Panc1 (cell line): ENCODE results near the gene DCHS1. TPM values are rescaled to one million over a fixed set of nuclear protein-coding genes. Genes with fewer than 3 reads are reported as not detected.

Source experiments
- ATAC-seq: fragments of 200-7000 bp; cut with Tn5 transposase; 2 replicates; pipeline ENCODE4 v1.9.1; 2020; ENCODE audit warnings: mild to moderate bottlenecking, moderate library complexity
- BruUV-seq: library from RNA; stranded (reverse); fragments of 400-500 nt; replicated peaks from 2 replicates; lab custom pipeline; 2021; lab: Mats Ljungman, UMichigan
- CTCF ChIA-PET: fragments of 300-600 bp; sonication (Branson Sonifier 250); formaldehyde crosslinking; loops from one replicate; lab custom pipeline; 2022; ENCODE audit warnings: antibody characterized with exemption; lab: Charles Lee
- POLR2A ChIA-PET: fragments of 300-600 bp; sonication (Branson Sonifier 250); formaldehyde crosslinking; loops from one replicate; lab custom pipeline; 2022; ENCODE audit warnings: antibody characterized with exemption; lab: Charles Lee
- DNase-seq: peaks from one replicate; pipeline ENCODE4 v3.0.0-alpha.2; 2010; ENCODE audit warnings: low read depth, low spot score
- H3K27ac ChIP-seq: 2 replicates; pipeline ENCODE4 v1.5.1; 2011; ENCODE audit warnings: mild to moderate bottlenecking, low read length, inconsistent platforms
- H3K27me3 ChIP-seq: fragments of 200-500 bp; sonication (Bioruptor generic); 2 replicates; pipeline ENCODE4 v1.6.0; 2014; ENCODE audit warnings: low read length, inconsistent platforms; ENCODE audit not compliant: control insufficient read depth, insufficient read depth
- H3K36me3 ChIP-seq: fragments of 200-500 bp; sonication (Bioruptor generic); 2 replicates; pipeline ENCODE4 v1.5.1; 2014; ENCODE audit warnings: inconsistent platforms, mild to moderate bottlenecking, low read length, moderate library complexity; ENCODE audit not compliant: control insufficient read depth, insufficient read depth
- H3K4me1 ChIP-seq: 2 replicates; pipeline ENCODE4 v1.5.1; 2011; ENCODE audit warnings: inconsistent platforms, mild to moderate bottlenecking, low read length, moderate library complexity; ENCODE audit not compliant: control insufficient read depth, insufficient read depth
- H3K4me3 ChIP-seq, 2 experiments: 2 replicates each; pipeline ENCODE4 v1.5.1; 2011 to 2012; ENCODE audit warnings: low read depth in 2 of 2, low read length in 2 of 2, mild to moderate bottlenecking in 2 of 2, inconsistent platforms in 1 of 2, moderate library complexity in 1 of 2
- H3K9me3 ChIP-seq: fragments of 200-500 bp; sonication (Bioruptor generic); 2 replicates; pipeline ENCODE4 v1.5.1; 2014; ENCODE audit warnings: low read depth, mild to moderate bottlenecking, inconsistent platforms, low read length, moderate library complexity; ENCODE audit not compliant: control insufficient read depth, insufficient read depth
- CTCF ChIP-seq: fragments of 450-650 bp; IDR thresholded peaks from 2 replicates; pipeline ENCODE4 v1.5.1; 2017; ENCODE audit warnings: mild to moderate bottlenecking
- POLR2AphosphoS5 ChIP-seq: IDR thresholded peaks from 2 replicates; pipeline ENCODE4 v1.6.1; 2012; ENCODE audit warnings: mild to moderate bottlenecking, low read depth, low read length, moderate library complexity
- REST ChIP-seq, 2 experiments: IDR thresholded peaks; 2 replicates each; pipeline ENCODE4 v1.6.1; 2011 to 2012; ENCODE audit warnings: low read depth in 2 of 2, control low read depth in 1 of 2, low read length in 1 of 2, mild to moderate bottlenecking in 1 of 2, moderate library complexity in 1 of 2; ENCODE audit not compliant: insufficient read depth in 1 of 2
- SIN3A ChIP-seq: IDR thresholded peaks from 2 replicates; pipeline ENCODE4 v1.6.1; 2012; ENCODE audit warnings: low read depth, mild to moderate bottlenecking, low read length, moderate library complexity, borderline replicate concordance; ENCODE audit not compliant: insufficient read depth
- TCF7L2 ChIP-seq: IDR thresholded peaks from 2 replicates; pipeline ENCODE4 v1.6.1; 2011; ENCODE audit warnings: mild to moderate bottlenecking, low read depth, low read length, inconsistent platforms
- in situ Hi-C: cut with HindIII; loops from 2 replicates; pipeline ENCODE4 v1.10.0; 2016; ENCODE audit warnings: low sequenced_read_pairs, low pct_unique_long_range_greater_than_20kb
- intact Hi-C: fragments of 100-400 bp; cut with micrococcal nuclease; formaldehyde crosslinking; loops from one replicate; pipeline ENCODE4 v1.10.0; 2022; ENCODE audit not compliant: unreplicated experiment
- total RNA-seq: library from RNA; stranded (reverse); gene quantifications from one replicate; pipeline ENCODE4 v1.2.1, GENCODE V29; 2021; ENCODE audit not compliant: unreplicated experiment

The DCHS1 gene
- total RNA-seq, 1 experiment from 2014 or later, result 2.2 TPM

- DNase-seq, result no peak
- TF ChIP-seq POLR2AphosphoS5 (no peak), TCF7L2 (no peak), CTCF (no peak), REST (IDR thresholded peaks at IDR 0.05; ENCODE audit: insufficient read depth in 1 of 2, low read depth in 2 of 2, low read length in 1 of 2) (no peak), SIN3A (no peak)
- peaks cover 20% of the 10 kb centered on the region for H3K4me1 ChIP-seq
- H3K9me3 ChIP-seq, result no peaks in the 10 kb centered on the region
- no TSS peak for BruUV-seq
- in situ Hi-C loops, result no loop called here
- peak overlapping the region in 1 of 2 experiments; percentile 100; a peak in 1 of 4 replicates for H3K4me3 ChIP-seq
- intact Hi-C loops, result no loop called here
- H3K27ac ChIP-seq, result no peak overlapping the region
- POLR2A ChIA-PET, result no interaction called here
- no peaks in the 10 kb centered on the region for H3K36me3 ChIP-seq
- CTCF ChIA-PET, result no interaction called here
- ATAC-seq, result no peak
- H3K27me3 ChIP-seq, result no peaks in the 10 kb centered on the region
These were observed 38.3 kb downstream of the DCHS1 start for GRCh38 chr11:6617315-6617781.

GRCh38 chr11:6616596-6617250 lies 38.9 kb downstream of the DCHS1 start:
- no peak for ATAC-seq
- no peak for TF ChIP-seq SIN3A
- TF ChIP-seq REST (IDR thresholded peaks at IDR 0.05; ENCODE audit: insufficient read depth in 1 of 2, low read depth in 2 of 2, low read length in 1 of 2), result no peak
- no peak for TF ChIP-seq CTCF
- no peak for TF ChIP-seq TCF7L2
- TF ChIP-seq POLR2AphosphoS5, result no peak
- no peaks in the 10 kb centered on the region for H3K36me3 ChIP-seq
- in situ Hi-C loops (no loop called here), intact Hi-C loops (no loop called here)
- H3K4me1 ChIP-seq, result peaks cover 20% of the 10 kb centered on the region
- H3K27me3 ChIP-seq, result no peaks in the 10 kb centered on the region
- BruUV-seq, result no TSS peak
- no peak for DNase-seq
- ChIA-PET POLR2A (no interaction called here), CTCF (no interaction called here)
- H3K9me3 ChIP-seq, result no peaks in the 10 kb centered on the region
- H3K4me3 ChIP-seq, result no peak overlapping the region
- H3K27ac ChIP-seq, result no peak overlapping the region
